HuH-7 (cell line): Measurements from ENCODE around the gene BEST2.
"Not testable (repeated sequence)": the region's sequence is repeated elsewhere in the genome, so short reads cannot be mapped to it uniquely, and the experiment has no call there.

ENCODE experiments used
- DNase-seq: peaks from one replicate; pipeline ENCODE4 v3.0.0; 2011; ENCODE audit warnings: low spot score

Gene BEST2

DNA sequence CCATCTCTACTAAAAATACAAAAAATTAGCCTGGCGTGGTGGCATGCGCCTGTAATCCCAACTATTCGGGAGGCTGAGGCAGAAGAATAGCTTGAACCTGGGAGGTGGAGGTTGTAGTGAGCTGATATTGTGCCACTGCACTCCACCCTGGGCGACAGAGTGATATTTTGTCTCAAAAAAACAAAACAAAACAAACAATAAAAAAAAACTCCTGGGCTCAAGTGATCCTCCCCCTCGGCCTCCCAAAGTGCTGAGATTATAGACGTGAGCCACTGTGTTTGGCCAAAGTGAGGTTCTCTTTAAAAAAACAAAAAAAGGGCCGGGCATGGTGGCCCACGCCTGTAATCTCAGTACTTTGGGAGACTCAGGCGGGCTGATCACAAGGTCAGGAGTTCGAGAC lies 35.9 kb downstream of the BEST2 start:
- no peak for DNase-seq

- no peak for DNase-seq
These were observed 36.6 kb downstream of the BEST2 start for GRCh38 chr19:12788042-12788681.

GRCh38 chr19:12788682-12789097 lies 37.1 kb downstream of the BEST2 start:
- peak; percentile 64 for DNase-seq

- DNase-seq, result peak; percentile 46
These were observed 37.7 kb downstream of the BEST2 start for GRCh38 chr19:12789098-12789903.

DNA sequence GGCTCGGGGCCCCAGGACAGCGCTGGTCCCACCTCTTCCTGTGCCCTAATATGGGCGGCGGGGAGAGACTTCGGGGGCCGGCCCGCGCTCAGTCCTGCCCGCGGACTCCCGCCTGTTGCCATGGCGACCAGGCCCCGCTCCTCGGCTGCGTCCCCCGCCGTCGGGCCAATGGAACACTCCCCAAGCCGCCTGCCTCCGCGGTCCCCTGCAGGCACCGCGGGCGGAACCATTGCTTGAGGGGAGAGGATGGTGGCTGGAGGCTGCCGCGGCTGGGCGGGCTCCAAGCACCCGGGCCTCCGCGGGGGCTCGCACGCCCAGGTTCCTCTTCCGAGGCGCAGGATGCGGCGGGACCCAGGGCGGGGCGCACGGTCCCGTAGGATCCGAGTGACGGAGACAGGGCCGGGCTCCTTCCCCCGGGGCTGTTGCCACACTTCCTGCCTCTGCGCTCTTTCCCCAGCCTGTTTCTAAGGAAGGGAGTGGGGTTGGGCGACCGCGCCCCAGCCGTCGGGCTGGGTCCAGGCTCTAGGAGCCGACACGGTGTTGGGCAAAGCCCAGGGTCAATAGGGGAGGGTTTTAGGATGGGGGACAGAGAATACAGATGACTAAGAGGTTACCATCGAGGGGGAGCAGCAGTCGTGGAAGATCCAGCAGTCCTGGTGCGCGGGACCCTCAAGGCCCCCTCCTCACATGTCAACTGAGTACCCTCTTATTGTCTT lies 38.5 kb downstream of the BEST2 start:
- peak; percentile 89 for DNase-seq

- DNase-seq, result no peak
These were observed 39.2 kb downstream of the BEST2 start for GRCh38 chr19:12790628-12791344.

GRCh38 chr19:12791345-12792050 lies 39.9 kb downstream of the BEST2 start, which contains the start of gene JUNB:
JUNB (plus strand) TSS chr19:12791486; CDS start chr19:12791772, 286 bp downstream.
- peak; percentile 91 for DNase-seq

- no peak for DNase-seq
These were observed 40.7 kb downstream of the BEST2 start for GRCh38 chr19:12792051-12792852.

DNA sequence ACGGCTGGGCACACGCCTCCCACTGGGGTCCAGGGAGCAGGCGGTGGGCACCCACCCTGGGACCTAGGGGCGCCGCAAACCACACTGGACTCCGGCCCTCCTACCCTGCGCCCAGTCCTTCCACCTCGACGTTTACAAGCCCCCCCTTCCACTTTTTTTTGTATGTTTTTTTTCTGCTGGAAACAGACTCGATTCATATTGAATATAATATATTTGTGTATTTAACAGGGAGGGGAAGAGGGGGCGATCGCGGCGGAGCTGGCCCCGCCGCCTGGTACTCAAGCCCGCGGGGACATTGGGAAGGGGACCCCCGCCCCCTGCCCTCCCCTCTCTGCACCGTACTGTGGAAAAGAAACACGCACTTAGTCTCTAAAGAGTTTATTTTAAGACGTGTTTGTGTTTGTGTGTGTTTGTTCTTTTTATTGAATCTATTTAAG lies 41.3 kb downstream of the BEST2 start:
- DNase-seq, result no peak

GRCh38 chr19:12793290-12794195 lies 42.0 kb downstream of the BEST2 start:
- DNase-seq, result peak; percentile 96

DNA sequence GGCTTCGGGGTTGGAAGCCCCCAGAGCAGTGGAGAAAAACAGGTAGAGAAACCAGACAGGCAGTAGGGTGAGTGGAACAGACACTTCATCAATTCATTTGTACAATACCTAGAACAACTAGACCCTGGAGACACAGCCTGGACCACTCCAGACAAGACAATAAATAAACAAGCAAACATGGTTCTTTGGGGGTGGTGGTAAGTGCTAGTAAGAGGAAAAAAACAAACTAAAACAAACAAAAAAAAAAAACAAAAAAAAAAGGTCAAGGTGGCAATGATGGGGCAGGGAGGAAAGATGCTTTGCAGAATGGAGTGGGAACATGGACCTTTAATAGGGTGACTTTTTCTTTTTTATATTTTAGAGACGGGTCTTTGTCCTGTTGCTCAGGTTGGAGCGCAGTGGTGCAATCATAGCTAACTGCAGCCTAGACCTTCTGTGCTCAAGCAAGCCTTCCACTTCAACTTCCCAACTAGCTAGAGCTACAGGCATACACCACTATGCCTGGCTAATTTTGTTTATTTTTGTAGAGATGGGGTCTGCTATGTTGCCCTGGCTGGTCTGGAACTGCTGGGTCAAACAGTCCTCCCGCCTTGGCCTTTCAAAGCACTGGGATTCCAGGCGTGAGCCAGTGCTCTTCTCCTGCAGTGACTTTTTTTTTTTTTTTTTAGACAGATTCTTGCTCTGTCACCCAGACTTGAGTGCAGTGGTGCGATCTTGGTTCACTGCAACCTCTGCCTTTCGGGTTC lies 42.8 kb downstream of the BEST2 start:
- DNase-seq, result no peak

DNA sequence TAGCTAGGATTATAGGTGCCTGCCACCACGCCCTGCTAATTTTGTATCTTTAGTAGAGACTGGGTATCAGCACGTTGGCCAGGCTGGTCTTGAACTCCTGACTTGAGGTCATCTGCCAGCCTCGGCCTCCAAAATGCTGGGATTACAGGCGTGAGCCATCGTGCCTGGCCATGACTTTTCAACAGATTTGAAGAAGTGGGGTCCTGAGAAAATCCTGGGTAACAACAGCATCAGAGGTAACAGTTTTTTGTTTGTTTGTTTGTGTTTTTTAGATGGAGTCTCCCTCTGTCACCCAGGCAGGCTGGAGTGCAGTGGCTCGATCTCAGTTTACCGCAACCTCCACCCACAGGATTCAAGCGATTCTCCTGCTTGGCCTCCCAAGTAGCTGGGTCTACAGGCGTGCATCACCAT lies 43.4 kb downstream of the BEST2 start:
- DNase-seq, result no peak

DNA sequence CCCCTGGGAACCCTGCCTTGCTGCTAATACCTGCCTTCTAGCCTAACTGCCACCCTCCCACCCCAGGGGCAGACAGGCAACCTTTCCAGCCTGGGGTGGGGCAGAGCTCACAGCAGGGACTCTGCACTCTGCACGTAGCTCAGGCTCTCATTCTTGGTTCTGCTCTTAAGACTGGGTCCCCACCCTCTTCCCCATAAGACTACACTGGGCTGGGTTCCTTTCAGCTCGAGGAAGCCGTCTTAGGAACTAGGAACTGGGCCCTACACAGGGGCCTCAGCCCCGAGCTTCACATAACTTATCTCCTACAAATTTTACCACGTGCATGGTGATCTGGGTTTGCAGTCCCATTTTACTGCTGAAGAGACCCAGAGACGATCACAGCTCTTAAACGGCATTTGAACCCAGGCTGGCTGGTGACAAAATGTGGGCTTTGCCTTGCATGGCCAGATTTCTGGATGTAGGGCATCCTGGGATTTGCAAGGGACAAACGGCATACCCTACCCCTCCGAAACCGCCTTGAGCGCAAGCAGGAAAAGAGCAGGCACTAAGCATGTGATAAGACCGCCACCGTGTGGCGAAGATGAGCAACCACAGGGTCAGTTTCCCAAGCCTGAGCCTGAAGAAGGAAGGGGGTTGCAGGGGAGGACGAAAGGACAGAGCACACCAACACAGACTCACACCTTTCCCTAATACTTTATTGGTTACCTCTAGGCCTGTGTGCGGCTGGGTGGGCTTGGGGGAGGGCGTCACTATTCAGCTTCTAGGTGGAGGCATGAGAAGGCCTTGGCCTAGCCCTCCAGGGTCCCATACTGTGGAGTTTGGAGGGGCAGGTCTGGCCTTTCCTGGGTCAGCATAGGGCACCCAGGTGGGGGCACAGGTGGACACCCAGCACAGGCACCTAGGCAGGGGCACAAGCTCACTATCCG lies 44.8 kb downstream of the BEST2 start:
- DNase-seq, result peak; percentile 78

GRCh38 chr19:12797141-12797587 lies 45.6 kb downstream of the BEST2 start:
- no peak for DNase-seq

DNA sequence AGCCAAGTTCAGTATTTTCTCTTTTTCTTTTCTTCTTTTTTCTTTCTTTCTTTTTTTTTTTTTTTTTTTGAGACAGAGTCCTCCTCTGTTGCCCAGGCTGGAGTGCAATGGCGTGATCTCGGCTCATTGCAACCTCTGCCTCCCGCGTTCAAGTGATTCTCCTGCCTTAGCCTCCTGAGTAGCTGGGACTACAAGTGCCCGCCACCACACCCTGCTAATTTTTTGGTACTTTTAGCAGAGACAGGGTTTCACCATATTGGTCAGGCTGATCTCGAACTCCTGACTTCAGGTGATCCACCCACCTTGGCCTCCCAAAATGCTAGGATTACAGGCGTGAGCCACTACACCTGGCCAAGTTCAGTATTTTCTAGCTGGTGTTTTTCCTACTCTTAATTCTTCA lies 46.0 kb downstream of the BEST2 start:
- not testable (repeated sequence) for DNase-seq

DNA sequence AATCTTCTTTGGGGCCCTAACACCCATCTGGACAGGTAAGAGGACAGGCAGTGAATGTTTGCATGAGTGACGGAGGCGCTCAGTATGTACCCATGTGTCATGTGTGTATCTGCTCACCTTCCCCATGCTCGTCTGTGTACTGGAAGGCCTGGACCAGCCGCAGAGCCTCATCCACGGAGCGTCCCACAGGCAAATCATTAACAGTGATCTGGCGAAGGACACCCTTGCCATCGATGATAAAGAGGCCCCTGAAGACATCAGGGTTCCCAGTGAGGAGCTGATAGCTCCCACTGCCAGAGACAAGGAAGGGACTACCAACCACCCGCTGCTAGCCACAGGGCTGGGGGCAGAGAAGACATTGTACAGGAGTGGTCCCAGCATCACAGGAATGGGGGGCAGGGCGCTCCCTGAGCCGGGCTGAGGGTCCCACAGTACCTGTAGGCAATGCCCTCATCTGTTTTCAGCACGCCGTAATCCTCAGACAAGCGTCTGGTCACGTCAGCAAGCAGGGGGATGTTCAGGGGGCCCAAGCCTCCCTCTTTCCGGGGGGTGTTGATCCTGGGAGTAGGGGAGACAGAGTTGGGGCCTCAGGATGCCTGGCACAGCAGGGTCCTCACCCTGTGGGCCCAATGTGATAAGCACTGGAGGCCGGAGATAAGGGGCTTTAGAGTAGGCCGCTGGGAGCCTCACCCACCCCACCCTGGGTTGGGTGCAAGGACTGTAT lies 48.3 kb downstream of the BEST2 start:
- no peak for DNase-seq

GRCh38 chr19:12800466-12800770 lies 48.8 kb downstream of the BEST2 start:
- no peak for DNase-seq
